Choroid plexus epithelial cell (primary cell): ENCODE results near the gene ZNF263.
A peak's percentile ranks its signal among the peaks of the same experiment; 100 is the strongest.

ENCODE experiments used
- DNase-seq: peaks from one replicate; pipeline ENCODE4 v3.0.0-alpha.2; 2010; ENCODE audit warnings: low read depth
- H3K4me3 ChIP-seq: 2 replicates; pipeline ENCODE4 v1.5.1; 2011; ENCODE audit warnings: low read depth, mild to moderate bottlenecking, control low read depth, low read length, moderate library complexity
- TF ChIP-seq, protein P1 (sequence below): conservative IDR thresholded peaks from 2 replicates; pipeline ENCODE4 v1.5.1; 2011; ENCODE audit warnings: low read depth, mild to moderate bottlenecking, control low read depth, inconsistent platforms, low read length, moderate library complexity

ZNF263 gene

DNA sequence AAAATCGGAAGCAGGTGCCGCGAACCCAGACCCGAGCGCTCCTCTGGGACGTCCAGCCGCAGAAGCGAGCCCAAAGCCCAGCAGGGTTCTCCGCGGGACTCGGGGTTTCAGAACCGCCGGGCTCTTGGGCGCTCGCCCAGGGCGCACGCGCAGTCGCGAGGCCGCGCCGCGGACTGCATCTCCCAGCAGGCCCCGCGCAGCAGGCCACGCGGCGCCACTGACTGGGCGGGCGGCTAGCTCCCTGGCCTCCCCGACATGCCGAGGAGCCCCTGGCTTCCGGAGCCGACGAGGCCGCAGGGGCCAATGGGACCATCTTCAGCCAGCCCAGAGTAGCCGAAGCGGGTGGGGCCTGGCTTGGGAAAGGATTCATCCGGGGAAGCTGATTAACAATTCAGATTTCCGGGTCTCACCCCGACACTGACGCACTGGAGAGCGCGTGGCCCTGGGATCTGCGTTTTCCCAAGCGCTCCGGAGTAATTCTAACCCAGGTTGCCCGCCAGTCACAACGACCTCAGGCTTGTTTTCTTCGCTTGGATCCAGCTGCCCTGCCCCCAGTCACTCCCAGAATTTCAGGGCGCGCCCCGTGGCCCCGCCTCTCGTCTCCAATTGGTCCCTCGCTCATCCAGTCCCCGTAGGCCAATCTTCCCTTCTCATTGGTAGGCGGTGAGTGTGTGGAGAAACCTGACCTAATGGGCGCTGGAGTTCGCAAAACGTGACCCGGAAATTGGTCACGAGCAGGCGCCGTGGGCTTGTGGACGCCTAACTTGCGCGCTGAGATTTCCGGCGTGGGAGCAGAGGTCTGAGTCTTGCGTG is at the start of gene ZNF263:
ZNF263 (plus strand) TSS at position 762 of the 813 bp plus-strand sequence. CDS start 328 bp downstream, outside the sequence.
- H3K4me3 ChIP-seq, result peak within 1 kb of the TSS; percentile 89
- TF ChIP-seq, protein P1, sequence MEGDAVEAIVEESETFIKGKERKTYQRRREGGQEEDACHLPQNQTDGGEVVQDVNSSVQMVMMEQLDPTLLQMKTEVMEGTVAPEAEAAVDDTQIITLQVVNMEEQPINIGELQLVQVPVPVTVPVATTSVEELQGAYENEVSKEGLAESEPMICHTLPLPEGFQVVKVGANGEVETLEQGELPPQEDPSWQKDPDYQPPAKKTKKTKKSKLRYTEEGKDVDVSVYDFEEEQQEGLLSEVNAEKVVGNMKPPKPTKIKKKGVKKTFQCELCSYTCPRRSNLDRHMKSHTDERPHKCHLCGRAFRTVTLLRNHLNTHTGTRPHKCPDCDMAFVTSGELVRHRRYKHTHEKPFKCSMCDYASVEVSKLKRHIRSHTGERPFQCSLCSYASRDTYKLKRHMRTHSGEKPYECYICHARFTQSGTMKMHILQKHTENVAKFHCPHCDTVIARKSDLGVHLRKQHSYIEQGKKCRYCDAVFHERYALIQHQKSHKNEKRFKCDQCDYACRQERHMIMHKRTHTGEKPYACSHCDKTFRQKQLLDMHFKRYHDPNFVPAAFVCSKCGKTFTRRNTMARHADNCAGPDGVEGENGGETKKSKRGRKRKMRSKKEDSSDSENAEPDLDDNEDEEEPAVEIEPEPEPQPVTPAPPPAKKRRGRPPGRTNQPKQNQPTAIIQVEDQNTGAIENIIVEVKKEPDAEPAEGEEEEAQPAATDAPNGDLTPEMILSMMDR, result no peak
- peak; percentile 99 for DNase-seq

DNA sequence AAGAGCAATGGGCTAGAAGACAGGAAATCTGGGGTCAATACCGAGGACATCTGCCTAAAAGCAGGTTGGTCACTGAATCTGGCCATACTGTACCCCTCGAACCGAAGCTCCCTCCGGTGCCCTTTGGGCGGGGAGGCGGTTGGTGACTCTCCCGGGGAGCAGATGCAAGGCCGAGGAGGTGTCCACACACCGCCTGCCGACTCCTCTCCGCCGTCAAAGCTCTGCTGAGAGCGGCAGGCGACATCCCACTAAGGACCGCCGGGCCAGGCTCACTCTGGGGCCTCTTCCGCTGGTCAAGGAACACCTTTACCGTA is 48.8 kb upstream of the ZNF263 start:
- peak overlapping the region; percentile 99 for H3K4me3 ChIP-seq
- TF ChIP-seq, protein P1, result no peak
- DNase-seq, result no peak

DNA sequence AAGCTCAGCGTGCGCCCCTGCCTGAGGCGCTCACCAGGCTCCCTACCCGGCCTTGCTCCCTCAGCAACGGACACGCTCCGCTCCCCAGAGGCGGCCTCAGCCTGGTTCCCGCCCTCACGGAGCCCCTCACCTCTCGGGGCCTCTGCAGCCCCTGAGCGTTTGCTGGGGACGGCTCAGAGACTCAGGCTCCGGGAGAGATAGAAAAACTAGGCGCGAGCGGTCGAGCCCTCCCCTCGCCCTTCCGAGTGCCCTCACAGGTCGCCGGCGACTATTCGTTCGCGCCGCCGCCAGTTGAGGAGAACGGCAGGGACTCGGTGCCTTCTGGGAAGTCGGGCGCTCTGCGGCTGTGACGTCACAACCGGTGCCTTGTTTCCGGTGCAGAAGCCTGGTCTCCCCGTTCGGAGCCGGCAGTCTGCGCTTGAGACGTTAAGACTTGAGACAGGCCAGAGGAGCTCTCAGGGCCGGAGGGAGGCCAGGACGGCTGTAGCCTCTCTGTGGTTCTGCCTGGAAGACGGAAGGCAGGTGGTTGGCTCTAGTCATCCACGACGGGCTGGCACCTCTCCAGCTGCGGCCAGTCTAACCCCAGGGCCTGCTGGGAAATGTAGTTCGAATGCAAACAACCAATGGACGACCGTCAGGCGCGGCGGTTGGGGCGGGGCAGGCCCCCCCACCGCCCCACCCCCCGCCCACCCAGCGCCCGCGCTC is 48.3 kb upstream of the ZNF263 start, which contains the start of gene ZNF200:
ZNF200 (minus strand) TSS at position 302 of the 705 bp plus-strand sequence. CDS start 1,403 bp downstream, outside the sequence.
- peak; percentile 97 for DNase-seq
- peak within 1 kb of the TSS; percentile 99 for H3K4me3 ChIP-seq
- TF ChIP-seq, protein P1, result no peak

DNA sequence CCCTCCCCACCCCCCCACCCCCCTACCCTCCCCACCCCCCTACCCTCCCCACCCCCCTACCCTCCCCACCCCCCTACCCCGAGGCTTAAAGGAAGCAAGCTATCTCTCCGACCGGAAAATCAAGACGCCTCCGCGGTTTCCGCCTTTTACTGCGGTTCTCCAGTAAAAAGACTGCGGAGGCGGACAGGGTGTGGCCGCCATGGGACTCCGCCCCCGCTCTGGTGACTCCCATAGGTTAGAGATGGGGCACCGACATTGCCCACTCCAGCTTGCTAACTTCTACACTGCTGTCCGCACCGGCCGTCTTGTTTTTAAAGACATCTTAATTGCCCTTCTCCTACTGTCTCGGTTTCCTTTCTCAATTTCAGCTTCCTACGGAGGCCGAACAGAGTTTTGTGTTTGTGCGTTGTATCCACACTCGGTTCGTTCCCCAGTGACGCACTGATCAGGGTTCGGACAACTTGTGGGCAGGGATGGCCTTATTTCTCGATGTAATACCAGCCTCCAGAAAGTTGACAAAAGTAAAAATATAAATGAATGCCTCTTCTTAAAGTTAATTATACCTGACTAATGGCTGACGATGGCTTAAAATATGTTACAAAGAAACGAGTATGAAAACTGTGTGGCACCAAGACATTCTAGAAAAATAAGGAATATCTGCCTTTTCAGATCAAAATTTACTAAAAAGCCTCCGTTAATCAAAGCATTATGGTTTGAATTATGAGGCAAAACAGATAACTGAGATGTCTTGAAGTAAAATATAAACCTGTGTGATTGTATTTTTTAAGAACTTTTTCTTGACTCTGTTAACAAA is 47.2 kb upstream of the ZNF263 start:
- TF ChIP-seq, protein P1, result no peak
- no peak overlapping the region for H3K4me3 ChIP-seq
- DNase-seq, result no peak

DNA sequence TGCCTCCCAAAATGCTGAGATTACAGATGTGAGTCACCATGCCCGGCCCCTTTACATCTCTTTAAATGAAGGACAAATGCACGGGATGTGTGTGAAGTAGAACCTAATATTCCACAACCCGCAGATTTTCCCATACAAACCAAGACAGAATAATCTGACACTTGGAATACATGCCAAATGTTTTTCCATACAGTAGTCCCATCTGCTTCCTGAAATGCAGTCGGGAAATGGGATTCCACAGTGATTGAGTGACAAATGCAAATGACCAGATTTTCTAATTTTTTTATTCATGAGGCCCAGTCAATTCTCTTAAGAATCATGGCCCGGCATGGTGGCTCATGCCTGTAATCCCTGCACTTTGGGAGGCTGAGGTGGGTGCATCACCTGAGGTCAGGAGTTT is 41.5 kb upstream of the ZNF263 start:
- TF ChIP-seq, protein P1, result no peak
- DNase-seq, result no peak
- H3K4me3 ChIP-seq, result no peak overlapping the region

DNA sequence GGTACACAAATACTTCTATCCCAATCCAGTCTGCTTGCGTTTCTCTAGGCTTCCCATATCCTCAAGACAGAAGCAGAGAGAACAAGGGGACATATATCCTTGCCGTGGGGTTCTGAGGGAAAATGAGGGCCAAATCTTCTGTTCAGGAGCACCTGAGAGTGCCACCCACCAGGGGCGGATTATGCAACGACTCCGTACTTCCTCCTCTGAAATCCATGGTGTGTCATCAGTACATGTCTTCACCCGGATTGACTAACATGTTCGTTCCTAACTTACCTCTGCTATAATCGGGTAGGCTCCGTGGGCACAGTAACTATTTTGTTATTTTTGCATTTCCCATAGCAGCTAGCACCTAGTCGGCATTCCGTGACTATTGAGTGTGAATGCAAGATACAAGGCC is 40.6 kb upstream of the ZNF263 start:
- no peak for DNase-seq
- no peak overlapping the region for H3K4me3 ChIP-seq
- TF ChIP-seq, protein P1, result no peak
